Activated CD4-positive, alpha-beta T cell treated with anti-CD3 and anti-CD28 coated beads, Interleukin-2, amount 10 ng/mL, durations not matched to agents 7 days and 5 days (primary cell): ENCODE data around the gene CDC42EP5. TPM values are rescaled to one million over a fixed set of nuclear protein-coding genes. Genes with fewer than 3 reads are reported as not detected.
"Not testable (repeated sequence)": the region's sequence is repeated elsewhere in the genome, so short reads cannot be mapped to it uniquely, and the experiment has no call there.

Experiments
- CTCF ChIA-PET: fragments of 350-600 bp; sonication (Branson Sonifier 250); formaldehyde crosslinking; loops from one replicate; lab custom pipeline; 2021; ENCODE audit warnings: antibody characterized with exemption; lab: Charles Lee
- POLR2A ChIA-PET: fragments of 350-600 bp; sonication (Branson Sonifier 250); formaldehyde crosslinking; loops from one replicate; lab custom pipeline; 2021; ENCODE audit warnings: antibody characterized with exemption; lab: Charles Lee
- DNase-seq: peaks from one replicate; pipeline ENCODE4 v3.0.0-alpha.2; 2020
- H3K27ac Mint-ChIP-seq: one replicate; pipeline ENCODE4 v1.8.0; 2021; ENCODE audit warnings: mild to moderate bottlenecking, moderate library complexity, mixed read lengths
- H3K27me3 Mint-ChIP-seq: one replicate; pipeline ENCODE4 v1.8.0; 2021; ENCODE audit warnings: mixed read lengths
- H3K36me3 Mint-ChIP-seq: one replicate; pipeline ENCODE4 v1.8.0; 2021; ENCODE audit warnings: low read depth, mixed read lengths
- H3K4me1 Mint-ChIP-seq: one replicate; pipeline ENCODE4 v1.8.0; 2021; ENCODE audit warnings: mixed read lengths
- H3K4me3 Mint-ChIP-seq: one replicate; pipeline ENCODE4 v1.8.0; 2021; ENCODE audit warnings: mild to moderate bottlenecking, moderate library complexity, mixed read lengths
- H3K9me3 Mint-ChIP-seq: one replicate; pipeline ENCODE4 v1.8.0; 2021; ENCODE audit warnings: mixed read lengths
- total RNA-seq, 2 experiments: library from RNA; stranded (reverse); gene quantifications; one replicate each; pipeline ENCODE4 v1.2.3, GENCODE V29; 2021

CDC42EP5 gene
- total RNA-seq, result not detected

DNA sequence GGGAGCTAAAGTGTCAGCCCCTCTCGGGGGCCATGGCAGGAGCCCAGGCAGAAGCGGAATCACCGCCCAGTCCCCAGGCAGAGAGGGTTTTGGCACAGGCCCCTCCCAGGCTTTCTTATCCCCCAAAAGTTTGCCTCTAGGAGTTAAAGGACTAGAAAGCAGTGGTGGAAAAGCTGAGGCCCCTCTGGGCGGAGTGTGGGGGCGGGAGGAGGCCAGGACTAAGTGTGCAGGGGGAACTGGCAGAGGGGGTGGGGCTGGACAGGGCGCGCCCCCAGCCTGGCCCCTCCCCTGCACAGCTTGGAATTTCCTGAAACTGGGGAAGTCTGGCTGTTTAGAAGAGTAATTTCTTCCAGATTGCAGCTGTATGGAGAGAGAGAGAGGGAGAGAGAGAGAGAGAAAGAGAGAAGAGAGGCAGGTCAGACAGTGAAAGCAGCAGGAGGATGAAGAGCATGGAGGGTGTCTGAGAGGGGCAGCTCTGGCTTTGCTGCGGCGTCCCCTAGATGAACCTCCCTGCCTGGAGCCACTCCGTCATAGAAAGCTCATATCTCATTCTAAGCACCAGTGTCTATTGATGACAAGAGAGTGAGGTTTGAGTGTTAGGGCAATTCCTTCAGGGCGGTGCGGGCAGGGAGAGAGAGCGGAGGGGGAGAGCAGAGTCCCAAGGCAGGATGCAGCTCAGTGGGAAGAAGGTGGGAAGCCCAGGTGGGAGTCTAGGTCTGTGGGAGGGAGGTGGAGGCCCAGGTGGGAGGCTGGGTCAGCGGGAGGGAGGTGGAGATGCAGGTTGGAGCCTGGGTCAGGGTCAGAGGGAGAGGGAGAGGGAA, at the start of gene CDC42EP5:
Gene CDC42EP5 (minus strand): TSS at position 226 of the 821 bp plus-strand sequence. CDS start 7,749 bp downstream, outside the sequence.
- ChIA-PET POLR2A (no interaction called here), CTCF (no interaction called here)
- no peaks in the 10 kb centered on the region for H3K9me3 Mint-ChIP-seq
- H3K36me3 Mint-ChIP-seq, result no peaks in the 10 kb centered on the region
- H3K27me3 Mint-ChIP-seq, result peaks cover 45% of the 10 kb centered on the region
- H3K27ac Mint-ChIP-seq, result peak within 1 kb of the TSS; percentile 55
- no peak for DNase-seq
- no peak within 1 kb of the TSS for H3K4me3 Mint-ChIP-seq
- H3K4me1 Mint-ChIP-seq, result peaks cover 4% of the 10 kb centered on the region

DNA sequence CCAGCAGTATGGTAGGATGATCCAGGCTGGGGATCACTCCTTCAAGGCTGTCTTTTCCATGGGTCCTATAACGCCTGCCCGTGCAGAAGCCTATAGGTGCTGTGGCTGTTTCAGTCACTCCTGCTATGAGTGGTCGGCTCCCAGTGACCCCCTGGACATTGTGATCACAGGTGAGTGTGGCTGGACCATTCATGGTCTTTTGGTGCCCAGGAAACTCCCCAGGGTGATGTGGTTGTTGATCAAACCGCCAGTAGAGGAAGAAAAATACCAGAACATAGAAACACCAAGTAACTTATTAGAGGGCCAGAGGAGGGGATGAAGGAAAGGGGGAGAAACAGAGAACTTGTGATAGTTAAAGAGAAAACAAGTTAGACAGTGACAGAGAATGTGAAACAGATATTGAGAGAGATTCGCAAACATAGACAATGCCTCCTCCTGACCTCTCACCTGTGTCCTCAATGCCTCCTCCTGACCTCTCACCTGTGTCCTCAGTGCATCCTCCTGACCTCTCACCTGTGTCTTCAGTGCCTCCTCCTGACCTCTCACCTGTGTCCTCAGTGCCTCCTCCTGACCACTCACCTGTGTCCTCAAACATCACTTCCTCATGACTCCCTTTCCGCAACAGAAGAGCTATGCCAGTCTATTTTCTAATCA, 48.9 kb upstream of the CDC42EP5 start:
- Mint-ChIP-seq H3K27ac (peak overlapping the region; percentile 83), H3K4me3 (peak overlapping the region; percentile 68), H3K9me3 (peaks cover 5% of the 10 kb centered on the region), H3K4me1 (peaks cover 62% of the 10 kb centered on the region), H3K36me3 (no peaks in the 10 kb centered on the region), H3K27me3 (peaks cover 2% of the 10 kb centered on the region)
- DNase-seq, result no peak
- POLR2A ChIA-PET, result no interaction called here
- CTCF ChIA-PET, result no interaction called here

DNA sequence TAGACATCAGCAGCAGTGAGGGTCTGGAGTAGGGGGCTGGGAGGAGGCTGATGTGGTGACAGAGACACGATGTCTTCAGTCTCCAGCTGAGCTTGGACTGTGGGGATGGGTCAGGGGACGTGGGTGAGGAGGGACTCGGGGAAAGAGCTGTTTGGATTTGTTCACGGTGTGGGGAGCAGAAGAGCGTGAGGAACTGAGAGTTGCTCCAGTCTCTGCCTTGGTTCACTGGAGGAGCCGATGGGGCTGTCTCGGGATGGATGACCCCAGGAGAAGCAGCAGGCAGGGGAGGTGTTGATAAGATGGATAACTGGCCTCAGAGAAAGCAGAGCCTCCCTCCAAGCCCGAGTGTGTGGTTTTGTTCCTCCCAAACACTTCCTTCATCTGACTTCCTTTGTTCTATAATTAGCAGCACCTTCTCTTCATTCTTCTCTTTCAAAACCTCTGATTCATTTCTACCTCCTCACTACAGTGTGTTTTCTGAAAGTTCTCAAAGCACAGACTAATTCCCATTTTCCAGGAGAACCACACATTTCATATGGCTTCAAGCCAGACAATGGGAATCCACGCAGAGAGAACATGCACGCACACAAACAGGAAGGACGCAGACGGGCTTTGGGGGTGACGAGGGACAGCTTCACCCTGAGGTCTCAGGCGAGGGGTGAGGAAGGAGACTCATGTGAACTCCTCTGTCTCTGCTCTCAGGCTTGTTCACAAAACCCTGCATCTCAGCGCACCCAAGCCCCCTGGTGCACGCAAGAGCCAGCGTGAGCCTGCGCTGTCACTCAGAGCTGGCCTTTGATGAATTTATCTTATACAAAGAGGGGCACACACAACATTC, 48.1 kb upstream of the CDC42EP5 start:
- H3K9me3 Mint-ChIP-seq, result peaks cover 5% of the 10 kb centered on the region
- peaks cover 3% of the 10 kb centered on the region for H3K27me3 Mint-ChIP-seq
- H3K36me3 Mint-ChIP-seq, result no peaks in the 10 kb centered on the region
- POLR2A ChIA-PET, result no interaction called here
- peak; percentile 24 for DNase-seq
- CTCF ChIA-PET, result interaction anchor here (1.0 kb wide), 1 partner anchor 26 kb away, joined by 3 read pairs; no protein-coding TSS in a partner anchor
- H3K4me3 Mint-ChIP-seq, result peak overlapping the region; percentile 68
- peak overlapping the region; percentile 83 for H3K27ac Mint-ChIP-seq
- H3K4me1 Mint-ChIP-seq, result peaks cover 62% of the 10 kb centered on the region

GRCh38 chr19:54518844-54519243, 45.7 kb upstream of the CDC42EP5 start:
- no peaks in the 10 kb centered on the region for H3K36me3 Mint-ChIP-seq
- peaks cover 13% of the 10 kb centered on the region for H3K27me3 Mint-ChIP-seq
- DNase-seq, result peak; percentile 72
- H3K9me3 Mint-ChIP-seq, result peaks cover 5% of the 10 kb centered on the region
- POLR2A ChIA-PET, result interaction anchor here (0.6 kb wide), 1 partner anchor 550 kb away, joined by 3 read pairs; no protein-coding TSS in a partner anchor
- H3K4me1 Mint-ChIP-seq, result peaks cover 58% of the 10 kb centered on the region
- peak overlapping the region; percentile 45 for H3K4me3 Mint-ChIP-seq
- CTCF ChIA-PET, result interaction anchor here (0.9 kb wide), 1 partner anchor 18 kb away, joined by 4 read pairs; no protein-coding TSS in a partner anchor
- peak overlapping the region; percentile 88 for H3K27ac Mint-ChIP-seq

DNA sequence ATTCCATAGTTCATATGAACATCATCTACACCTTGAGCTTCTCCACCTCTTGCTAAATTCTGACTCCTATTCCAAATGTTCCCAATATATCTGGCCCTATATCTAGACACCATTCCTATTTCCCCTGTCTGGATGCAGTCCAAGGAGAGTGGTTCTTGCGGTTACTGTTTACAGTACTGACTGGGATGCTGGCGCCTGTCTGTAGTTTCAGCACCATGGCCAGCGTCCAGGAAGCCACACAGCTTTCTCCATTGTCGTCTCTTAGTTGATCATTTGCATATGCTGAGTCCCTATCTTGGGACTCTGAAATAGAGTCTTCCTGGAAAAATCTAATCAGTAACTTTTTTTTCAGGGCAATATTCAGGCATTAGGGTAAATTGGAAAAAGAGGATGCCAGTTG, 44.4 kb upstream of the CDC42EP5 start:
- H3K27me3 Mint-ChIP-seq, result peaks cover 15% of the 10 kb centered on the region
- peaks cover 45% of the 10 kb centered on the region for H3K4me1 Mint-ChIP-seq
- no peak overlapping the region for H3K4me3 Mint-ChIP-seq
- ChIA-PET POLR2A (no interaction called here), CTCF (interaction anchor here (0.6 kb wide), 1 partner anchor 445 kb away, joined by 3 read pairs; no protein-coding TSS in a partner anchor)
- peak; percentile 83 for DNase-seq
- H3K36me3 Mint-ChIP-seq, result no peaks in the 10 kb centered on the region
- H3K9me3 Mint-ChIP-seq, result peaks cover 5% of the 10 kb centered on the region
- no peak overlapping the region for H3K27ac Mint-ChIP-seq

- H3K36me3 Mint-ChIP-seq, result no peaks in the 10 kb centered on the region
- ChIA-PET CTCF (interaction anchor here (1.0 kb wide), 1 partner anchor 33 kb away, joined by 3 read pairs; no protein-coding TSS in a partner anchor), POLR2A (no interaction called here)
- peaks cover 15% of the 10 kb centered on the region for H3K27me3 Mint-ChIP-seq
- H3K27ac Mint-ChIP-seq, result no peak overlapping the region
- no peak for DNase-seq
- H3K4me1 Mint-ChIP-seq, result peaks cover 25% of the 10 kb centered on the region
- H3K4me3 Mint-ChIP-seq, result no peak overlapping the region
- H3K9me3 Mint-ChIP-seq, result peaks cover 5% of the 10 kb centered on the region
These were observed 42.1 kb upstream of the CDC42EP5 start for GRCh38 chr19:54515156-54515555.

- H3K36me3 Mint-ChIP-seq, H3K9me3 Mint-ChIP-seq, DNase-seq, H3K27me3 Mint-ChIP-seq, H3K27ac Mint-ChIP-seq, CTCF ChIA-PET, POLR2A ChIA-PET, H3K4me3 Mint-ChIP-seq: not testable (repeated sequence)
- peaks cover 27% of the 10 kb centered on the region for H3K4me1 Mint-ChIP-seq
These were observed 36.3 kb upstream of the CDC42EP5 start for GRCh38 chr19:54509200-54509940.

DNA sequence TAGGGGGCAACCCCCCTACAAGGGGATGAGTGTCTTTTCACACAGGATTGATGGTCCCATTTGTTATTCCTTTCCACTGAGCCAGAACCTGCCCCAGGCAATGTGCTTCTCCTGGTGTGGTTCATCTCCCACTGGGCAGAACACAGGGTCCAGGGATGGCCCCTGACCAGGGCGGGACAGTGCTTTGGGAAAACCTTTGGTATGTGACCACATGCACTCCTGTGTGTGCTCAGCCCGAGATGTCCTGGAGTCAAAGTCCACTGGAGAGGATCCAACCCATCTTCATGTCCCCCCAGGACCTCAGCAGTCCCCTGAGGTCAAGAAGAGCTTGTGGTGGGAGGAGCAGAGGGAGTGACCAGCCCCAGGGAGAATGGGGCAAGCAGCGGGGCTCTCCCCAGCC, 35.4 kb upstream of the CDC42EP5 start:
- H3K36me3 Mint-ChIP-seq, H3K27me3 Mint-ChIP-seq, DNase-seq, H3K27ac Mint-ChIP-seq, H3K4me3 Mint-ChIP-seq, POLR2A ChIA-PET, H3K9me3 Mint-ChIP-seq, CTCF ChIA-PET: not testable (repeated sequence)
- peaks cover 27% of the 10 kb centered on the region for H3K4me1 Mint-ChIP-seq

GRCh38 chr19:54507824-54508223, 34.7 kb upstream of the CDC42EP5 start:
- Mint-ChIP-seq H3K4me1 (peaks cover 28% of the 10 kb centered on the region), H3K9me3 (peaks cover 2% of the 10 kb centered on the region), H3K36me3 (no peaks in the 10 kb centered on the region), H3K27ac (peak overlapping the region; percentile 52), H3K27me3 (peaks cover 8% of the 10 kb centered on the region), H3K4me3 (no peak overlapping the region)
- POLR2A ChIA-PET, result no interaction called here
- no peak for DNase-seq
- CTCF ChIA-PET, result no interaction called here

- H3K4me3 Mint-ChIP-seq, CTCF ChIA-PET, POLR2A ChIA-PET, H3K36me3 Mint-ChIP-seq, H3K27ac Mint-ChIP-seq, DNase-seq, H3K9me3 Mint-ChIP-seq: not testable (repeated sequence)
- Mint-ChIP-seq H3K27me3 (peaks cover 14% of the 10 kb centered on the region), H3K4me1 (peaks cover 34% of the 10 kb centered on the region)
These were observed 34.1 kb upstream of the CDC42EP5 start for GRCh38 chr19:54507038-54507717.

GRCh38 chr19:54506079-54506478, 33.0 kb upstream of the CDC42EP5 start:
- CTCF ChIA-PET, result no interaction called here

More at GRCh38 chr19:54506079-54506478, 33.0 kb upstream of the CDC42EP5 start:
- H3K4me1 Mint-ChIP-seq, result peaks cover 34% of the 10 kb centered on the region
- H3K4me3 Mint-ChIP-seq, result no peak overlapping the region
- peaks cover 14% of the 10 kb centered on the region for H3K27me3 Mint-ChIP-seq
- POLR2A ChIA-PET, result no interaction called here
- H3K9me3 Mint-ChIP-seq, result peaks cover 2% of the 10 kb centered on the region
- no peak for DNase-seq
- no peaks in the 10 kb centered on the region for H3K36me3 Mint-ChIP-seq
- H3K27ac Mint-ChIP-seq, result no peak overlapping the region
